SK-N-SH treated with all-trans-retinoic acid at 6 μM for 48 hours (cell line): ENCODE results near the gene METTL25.

Experiments
- ATAC-seq: fragments of 200-7000 bp; cut with Tn5 transposase; 3 replicates; pipeline ENCODE4 v1.9.1; 2020; ENCODE audit warnings: mild to moderate bottlenecking, moderate library complexity
- ARNTL ChIP-seq: fragments of 450-650 bp; formaldehyde crosslinking; IDR thresholded peaks from 2 replicates; pipeline ENCODE4 v1.5.0; 2020; ENCODE audit warnings: low read depth, mild to moderate bottlenecking, moderate library complexity, borderline replicate concordance
- CSDC2 ChIP-seq: fragments of 250-450 bp; sonication (Bioruptor Pico); IDR thresholded peaks from 2 replicates; pipeline ENCODE4 v1.5.0; 2020; ENCODE audit warnings: mild to moderate bottlenecking, moderate library complexity
- CSRNP3 ChIP-seq: fragments of 250-450 bp; sonication (Bioruptor Pico); IDR thresholded peaks from 2 replicates; pipeline ENCODE4 v1.5.1; 2021; ENCODE audit warnings: mild to moderate bottlenecking, moderate library complexity
- ESRRG ChIP-seq: fragments of 250-450 bp; sonication (Bioruptor Pico); IDR thresholded peaks from 2 replicates; pipeline ENCODE4 v1.6.1; 2021; ENCODE audit warnings: mild to moderate bottlenecking
- GLIS3 ChIP-seq: fragments of 250-450 bp; sonication (Bioruptor Pico); IDR thresholded peaks from 2 replicates; pipeline ENCODE4 v1.5.0; 2020; ENCODE audit warnings: mild to moderate bottlenecking, moderate library complexity
- ISL1 ChIP-seq: fragments of 250-450 bp; sonication (Bioruptor Pico); IDR thresholded peaks from 2 replicates; pipeline ENCODE4 v2.1.2; 2022; ENCODE audit warnings: mild to moderate bottlenecking, moderate library complexity
- OSR1 ChIP-seq: fragments of 250-450 bp; sonication (Bioruptor Pico); IDR thresholded peaks from 2 replicates; pipeline ENCODE4 v1.8.0; 2022; ENCODE audit warnings: moderate library complexity, mild to moderate bottlenecking, inconsistent platforms
- POU6F1 ChIP-seq: fragments of 250-450 bp; sonication (Bioruptor Pico); IDR thresholded peaks from 2 replicates; pipeline ENCODE4 v1.8.0; 2021; ENCODE audit warnings: low read depth, mild to moderate bottlenecking, moderate library complexity, borderline replicate concordance
- PPARA ChIP-seq: fragments of 250-450 bp; sonication (Bioruptor Pico); IDR thresholded peaks from 2 replicates; pipeline ENCODE4 v1.5.0; 2020; ENCODE audit warnings: mild to moderate bottlenecking, borderline replicate concordance
- RARB ChIP-seq: fragments of 250-450 bp; sonication (Bioruptor Pico); IDR thresholded peaks from 2 replicates; pipeline ENCODE4 v1.8.0; 2021; ENCODE audit warnings: mild to moderate bottlenecking, moderate library complexity
- SNAI2 ChIP-seq: fragments of 250-450 bp; sonication (Bioruptor Pico); IDR thresholded peaks from 2 replicates; pipeline ENCODE4 v1.5.0; 2020; ENCODE audit warnings: mild to moderate bottlenecking, moderate library complexity
- TCF4 ChIP-seq: fragments of 250-450 bp; sonication (Bioruptor Pico); IDR thresholded peaks from 2 replicates; pipeline ENCODE4 v1.8.0; 2021; ENCODE audit warnings: mild to moderate bottlenecking, moderate library complexity, borderline replicate concordance
- TOX ChIP-seq: fragments of 250-450 bp; sonication (Bioruptor Pico); IDR thresholded peaks from 2 replicates; pipeline ENCODE4 v1.8.0; 2021; ENCODE audit warnings: mild to moderate bottlenecking, moderate library complexity, borderline replicate concordance
- ZC3H10 ChIP-seq: fragments of 250-450 bp; sonication (Bioruptor Pico); IDR thresholded peaks from 2 replicates; pipeline ENCODE4 v1.5.1; 2021; ENCODE audit warnings: mild to moderate bottlenecking, moderate library complexity
- ZFP3 ChIP-seq: fragments of 250-450 bp; sonication (Bioruptor Pico); IDR thresholded peaks from 2 replicates; pipeline ENCODE4 v1.5.0; 2020; ENCODE audit warnings: mild to moderate bottlenecking, moderate library complexity
- ZFP30 ChIP-seq: fragments of 450-650 bp; formaldehyde crosslinking; IDR thresholded peaks from 2 replicates; pipeline ENCODE4 v1.5.0; 2022; ENCODE audit warnings: mild to moderate bottlenecking, moderate library complexity
- ZNF565 ChIP-seq: fragments of 450-650 bp; formaldehyde crosslinking; conservative IDR thresholded peaks from 2 replicates; pipeline ENCODE4 v1.5.0; 2020; ENCODE audit warnings: low read depth, mild to moderate bottlenecking, moderate library complexity
- ZNF8 ChIP-seq: fragments of 450-650 bp; formaldehyde crosslinking; IDR thresholded peaks from 2 replicates; pipeline ENCODE4 v1.5.0; 2020; ENCODE audit warnings: mild to moderate bottlenecking, moderate library complexity
- TF ChIP-seq, protein P1 (sequence below): fragments of 250-450 bp; sonication (Bioruptor Pico); IDR thresholded peaks from 2 replicates; pipeline ENCODE4 v1.8.0; 2020; ENCODE audit warnings: mild to moderate bottlenecking, moderate library complexity, borderline replicate concordance
- TF ChIP-seq, protein P2 (sequence below): fragments of 250-450 bp; sonication (Bioruptor Pico); IDR thresholded peaks from 2 replicates; pipeline ENCODE4 v1.5.1; 2020; ENCODE audit warnings: low read depth, mild to moderate bottlenecking, moderate library complexity
- TF ChIP-seq, protein P3 (sequence below): fragments of 250-450 bp; sonication (Bioruptor Pico); IDR thresholded peaks from 2 replicates; pipeline ENCODE4 v1.5.0; 2020; ENCODE audit warnings: mild to moderate bottlenecking, moderate library complexity

Gene METTL25

GRCh38 chr12:82481954-82482353 is 123.6 kb downstream of the METTL25 start:
- no peak for TF ChIP-seq CSDC2 (CRISPR knock-in tag)
- TF ChIP-seq ESRRG, result no peak
- TF ChIP-seq, protein P1, sequence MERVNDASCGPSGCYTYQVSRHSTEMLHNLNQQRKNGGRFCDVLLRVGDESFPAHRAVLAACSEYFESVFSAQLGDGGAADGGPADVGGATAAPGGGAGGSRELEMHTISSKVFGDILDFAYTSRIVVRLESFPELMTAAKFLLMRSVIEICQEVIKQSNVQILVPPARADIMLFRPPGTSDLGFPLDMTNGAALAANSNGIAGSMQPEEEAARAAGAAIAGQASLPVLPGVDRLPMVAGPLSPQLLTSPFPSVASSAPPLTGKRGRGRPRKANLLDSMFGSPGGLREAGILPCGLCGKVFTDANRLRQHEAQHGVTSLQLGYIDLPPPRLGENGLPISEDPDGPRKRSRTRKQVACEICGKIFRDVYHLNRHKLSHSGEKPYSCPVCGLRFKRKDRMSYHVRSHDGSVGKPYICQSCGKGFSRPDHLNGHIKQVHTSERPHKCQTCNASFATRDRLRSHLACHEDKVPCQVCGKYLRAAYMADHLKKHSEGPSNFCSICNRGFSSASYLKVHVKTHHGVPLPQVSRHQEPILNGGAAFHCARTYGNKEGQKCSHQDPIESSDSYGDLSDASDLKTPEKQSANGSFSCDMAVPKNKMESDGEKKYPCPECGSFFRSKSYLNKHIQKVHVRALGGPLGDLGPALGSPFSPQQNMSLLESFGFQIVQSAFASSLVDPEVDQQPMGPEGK (CRISPR knock-in tag), result no peak
- no peak for TF ChIP-seq ZFP3 (CRISPR knock-in tag)
- no peak for TF ChIP-seq PPARA (CRISPR knock-in tag)
- TF ChIP-seq RARB, result no peak
- no peak for TF ChIP-seq POU6F1 (CRISPR knock-in tag)
- no peak for TF ChIP-seq CSRNP3 (CRISPR knock-in tag)
- ATAC-seq, result no peak

DNA sequence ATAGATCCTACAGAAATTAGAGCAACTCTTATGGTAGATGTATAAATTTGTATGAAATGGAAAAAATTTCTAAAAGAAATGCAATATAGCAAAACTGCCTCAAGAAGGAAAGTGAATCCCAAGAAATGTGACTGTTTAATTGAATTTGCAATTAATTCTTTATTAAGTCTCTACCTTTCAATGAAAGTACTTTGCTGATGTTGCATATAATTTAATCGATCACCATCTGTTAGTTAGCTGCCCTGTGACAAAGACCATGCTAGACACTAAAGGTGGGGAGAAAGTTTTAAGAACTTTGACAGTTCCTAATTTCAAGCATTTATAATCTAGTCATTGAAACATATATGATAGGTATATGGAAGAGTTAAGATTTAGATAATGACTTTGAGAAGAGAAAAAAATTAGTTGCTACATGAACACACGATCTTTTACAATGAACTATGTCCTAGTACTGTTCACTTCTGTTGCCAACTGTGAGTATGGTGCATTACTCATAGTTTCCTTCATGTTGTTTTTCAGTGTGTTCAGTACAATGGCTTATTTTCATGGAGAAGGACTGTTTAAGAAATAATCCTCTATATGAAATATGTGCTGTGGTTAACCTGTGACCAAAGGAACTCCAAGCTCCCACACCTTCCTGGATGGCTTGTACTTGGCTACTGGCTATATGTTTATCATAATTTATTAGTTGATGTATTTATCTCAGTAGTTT is 128.4 kb downstream of the METTL25 start:
- no peak for ATAC-seq
- TF ChIP-seq CSRNP3 (CRISPR knock-in tag), result no peak
- TF ChIP-seq ZFP3 (CRISPR knock-in tag), result no peak
- TF ChIP-seq ARNTL (CRISPR knock-in tag), result no peak
- TF ChIP-seq ZNF8, result no peak
- TF ChIP-seq ZC3H10, result no peak
- TF ChIP-seq, protein P1 (CRISPR knock-in tag), result no peak
- TF ChIP-seq, protein P2, sequence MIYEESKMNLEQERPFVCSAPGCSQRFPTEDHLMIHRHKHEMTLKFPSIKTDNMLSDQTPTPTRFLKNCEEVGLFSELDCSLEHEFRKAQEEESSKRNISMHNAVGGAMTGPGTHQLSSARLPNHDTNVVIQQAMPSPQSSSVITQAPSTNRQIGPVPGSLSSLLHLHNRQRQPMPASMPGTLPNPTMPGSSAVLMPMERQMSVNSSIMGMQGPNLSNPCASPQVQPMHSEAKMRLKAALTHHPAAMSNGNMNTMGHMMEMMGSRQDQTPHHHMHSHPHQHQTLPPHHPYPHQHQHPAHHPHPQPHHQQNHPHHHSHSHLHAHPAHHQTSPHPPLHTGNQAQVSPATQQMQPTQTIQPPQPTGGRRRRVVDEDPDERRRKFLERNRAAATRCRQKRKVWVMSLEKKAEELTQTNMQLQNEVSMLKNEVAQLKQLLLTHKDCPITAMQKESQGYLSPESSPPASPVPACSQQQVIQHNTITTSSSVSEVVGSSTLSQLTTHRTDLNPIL (CRISPR knock-in tag), result no peak
- no peak for TF ChIP-seq SNAI2 (CRISPR knock-in tag)
- TF ChIP-seq TCF4, result no peak
- no peak for TF ChIP-seq ZNF565 (CRISPR knock-in tag)
- TF ChIP-seq POU6F1 (CRISPR knock-in tag), result no peak
- no peak for TF ChIP-seq OSR1 (CRISPR knock-in tag)
- no peak for TF ChIP-seq ISL1 (CRISPR knock-in tag)
- TF ChIP-seq, protein P3, sequence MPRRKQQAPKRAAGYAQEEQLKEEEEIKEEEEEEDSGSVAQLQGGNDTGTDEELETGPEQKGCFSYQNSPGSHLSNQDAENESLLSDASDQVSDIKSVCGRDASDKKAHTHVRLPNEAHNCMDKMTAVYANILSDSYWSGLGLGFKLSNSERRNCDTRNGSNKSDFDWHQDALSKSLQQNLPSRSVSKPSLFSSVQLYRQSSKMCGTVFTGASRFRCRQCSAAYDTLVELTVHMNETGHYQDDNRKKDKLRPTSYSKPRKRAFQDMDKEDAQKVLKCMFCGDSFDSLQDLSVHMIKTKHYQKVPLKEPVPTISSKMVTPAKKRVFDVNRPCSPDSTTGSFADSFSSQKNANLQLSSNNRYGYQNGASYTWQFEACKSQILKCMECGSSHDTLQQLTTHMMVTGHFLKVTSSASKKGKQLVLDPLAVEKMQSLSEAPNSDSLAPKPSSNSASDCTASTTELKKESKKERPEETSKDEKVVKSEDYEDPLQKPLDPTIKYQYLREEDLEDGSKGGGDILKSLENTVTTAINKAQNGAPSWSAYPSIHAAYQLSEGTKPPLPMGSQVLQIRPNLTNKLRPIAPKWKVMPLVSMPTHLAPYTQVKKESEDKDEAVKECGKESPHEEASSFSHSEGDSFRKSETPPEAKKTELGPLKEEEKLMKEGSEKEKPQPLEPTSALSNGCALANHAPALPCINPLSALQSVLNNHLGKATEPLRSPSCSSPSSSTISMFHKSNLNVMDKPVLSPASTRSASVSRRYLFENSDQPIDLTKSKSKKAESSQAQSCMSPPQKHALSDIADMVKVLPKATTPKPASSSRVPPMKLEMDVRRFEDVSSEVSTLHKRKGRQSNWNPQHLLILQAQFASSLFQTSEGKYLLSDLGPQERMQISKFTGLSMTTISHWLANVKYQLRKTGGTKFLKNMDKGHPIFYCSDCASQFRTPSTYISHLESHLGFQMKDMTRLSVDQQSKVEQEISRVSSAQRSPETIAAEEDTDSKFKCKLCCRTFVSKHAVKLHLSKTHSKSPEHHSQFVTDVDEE (CRISPR knock-in tag), result no peak
- no peak for TF ChIP-seq ZFP30 (CRISPR knock-in tag)
- no peak for TF ChIP-seq RARB
- no peak for TF ChIP-seq TOX
- no peak for TF ChIP-seq ESRRG
- no peak for TF ChIP-seq GLIS3 (CRISPR knock-in tag)
